HepG2 (cell line): Measurements from ENCODE around the gene CCDC17. TPM values are rescaled to one million over a fixed set of nuclear protein-coding genes. Genes with fewer than 3 reads are reported as not detected.

Source experiments
- CCDC6 ChIP-seq: sonication (generic); formaldehyde crosslinking; IDR thresholded peaks from 2 replicates; pipeline ENCODE4 v1.8.1; 2022; ENCODE audit warnings: mild to moderate bottlenecking, missing genetic modification reagents, moderate library complexity
- KDM5B ChIP-seq: sonication (generic); formaldehyde crosslinking; IDR thresholded peaks from 2 replicates; pipeline ENCODE4 v1.4.0; 2020; ENCODE audit warnings: missing genetic modification reagents, mild to moderate bottlenecking, borderline replicate concordance
- POGZ ChIP-seq: sonication (generic); formaldehyde crosslinking; IDR thresholded peaks from 2 replicates; pipeline ENCODE4 v1.4.0; 2020; ENCODE audit warnings: mild to moderate bottlenecking, missing genetic modification reagents
- RBFOX2 ChIP-seq: fragments of 200-400 bp; formaldehyde crosslinking; IDR thresholded peaks from 2 replicates; pipeline ENCODE4 v1.6.1; 2017; ENCODE audit warnings: low read depth, mild to moderate bottlenecking, low read length
- SALL2 ChIP-seq: sonication (generic); formaldehyde crosslinking; IDR thresholded peaks from 2 replicates; pipeline ENCODE4 v1.8.1; 2023; ENCODE audit warnings: mild to moderate bottlenecking, missing genetic modification reagents, inconsistent platforms
- SRY ChIP-seq: sonication (generic); formaldehyde crosslinking; IDR thresholded peaks from 2 replicates; pipeline ENCODE4 v1.8.0; 2022; ENCODE audit warnings: mild to moderate bottlenecking, missing genetic modification reagents
- ZFP36L1 ChIP-seq: sonication (generic); formaldehyde crosslinking; IDR thresholded peaks from 2 replicates; pipeline ENCODE4 v1.8.0; 2022; ENCODE audit warnings: mild to moderate bottlenecking, missing genetic modification reagents, moderate library complexity
- ZFP90 ChIP-seq: sonication (generic); formaldehyde crosslinking; IDR thresholded peaks from 2 replicates; pipeline ENCODE4 v1.8.0; 2022; ENCODE audit warnings: missing genetic modification reagents, mild to moderate bottlenecking, inconsistent platforms, borderline replicate concordance
- ZNF143 ChIP-seq: sonication (generic); formaldehyde crosslinking; IDR thresholded peaks from 2 replicates; pipeline ENCODE4 v1.4.0; 2020; ENCODE audit warnings: missing genetic modification reagents
- ZNF557 ChIP-seq: sonication (generic); formaldehyde crosslinking; IDR thresholded peaks from 2 replicates; pipeline ENCODE4 v1.4.0; 2020; ENCODE audit warnings: missing genetic modification reagents
- ZNF577 ChIP-seq: sonication (generic); formaldehyde crosslinking; IDR thresholded peaks from 2 replicates; pipeline ENCODE4 v1.4.0; 2020; ENCODE audit warnings: mild to moderate bottlenecking, low read depth, missing genetic modification reagents, borderline replicate concordance
- ZNF768 ChIP-seq: sonication (generic); formaldehyde crosslinking; IDR thresholded peaks from 2 replicates; pipeline ENCODE4 v1.4.0; 2020; ENCODE audit warnings: missing genetic modification reagents
- polyA plus RNA-seq, 8 experiments: library from polyadenylated mRNA; depleted of rRNA in 3 of 8; stranded (reverse) in 7 of 8; unstranded in 1 of 8; fragments of >200 nt; fragmentation: Illumina TruSeq in 4 of 8; extraction: Trizol in 4 of 8; gene quantifications; 2 replicates each; pipeline versions ENCODE4 v1.2.1 to v1.2.3, GENCODE V29; 2011 to 2016; ENCODE audit warnings: low read depth in 4 of 8, missing spikeins in 1 of 8, mixed read lengths in 1 of 8; ENCODE audit not compliant: insufficient read depth in 1 of 8
- total RNA-seq, 5 experiments: library from RNA; depleted of rRNA; stranded (reverse); fragments of >200 nt; fragmentation: Illumina TruSeq; extraction: Trizol; gene quantifications; 2 replicates each; pipeline ENCODE4 v1.2.3, GENCODE V29; 2016; ENCODE audit warnings: low read depth in 1 of 5
- TF ChIP-seq, protein P1 (sequence below): sonication (generic); formaldehyde crosslinking; IDR thresholded peaks from one replicate; pipeline ENCODE4 v1.5.1; 2020; ENCODE audit warnings: mild to moderate bottlenecking, missing genetic modification reagents; ENCODE audit errors: not compliant biosample characterization
- TF ChIP-seq, protein P2 (sequence below): sonication (generic); formaldehyde crosslinking; IDR thresholded peaks from 2 replicates; pipeline ENCODE4 v1.4.0; 2020; ENCODE audit warnings: missing genetic modification reagents
- TF ChIP-seq, protein P3 (sequence below): IDR thresholded peaks from 2 replicates; pipeline ENCODE4 v1.6.1; 2016; ENCODE audit warnings: mild to moderate bottlenecking
- TF ChIP-seq, protein P4 (sequence below): sonication (generic); formaldehyde crosslinking; IDR thresholded peaks from 2 replicates; pipeline ENCODE4 v1.4.0; 2020; ENCODE audit warnings: missing genetic modification reagents

The CCDC17 gene
- total and polyA plus RNA-seq, 2 of the 13 experiments (the other 11 are each of a cell fraction or from before 2014, with no cell fraction given): 1.5 to 3.3 TPM

DNA sequence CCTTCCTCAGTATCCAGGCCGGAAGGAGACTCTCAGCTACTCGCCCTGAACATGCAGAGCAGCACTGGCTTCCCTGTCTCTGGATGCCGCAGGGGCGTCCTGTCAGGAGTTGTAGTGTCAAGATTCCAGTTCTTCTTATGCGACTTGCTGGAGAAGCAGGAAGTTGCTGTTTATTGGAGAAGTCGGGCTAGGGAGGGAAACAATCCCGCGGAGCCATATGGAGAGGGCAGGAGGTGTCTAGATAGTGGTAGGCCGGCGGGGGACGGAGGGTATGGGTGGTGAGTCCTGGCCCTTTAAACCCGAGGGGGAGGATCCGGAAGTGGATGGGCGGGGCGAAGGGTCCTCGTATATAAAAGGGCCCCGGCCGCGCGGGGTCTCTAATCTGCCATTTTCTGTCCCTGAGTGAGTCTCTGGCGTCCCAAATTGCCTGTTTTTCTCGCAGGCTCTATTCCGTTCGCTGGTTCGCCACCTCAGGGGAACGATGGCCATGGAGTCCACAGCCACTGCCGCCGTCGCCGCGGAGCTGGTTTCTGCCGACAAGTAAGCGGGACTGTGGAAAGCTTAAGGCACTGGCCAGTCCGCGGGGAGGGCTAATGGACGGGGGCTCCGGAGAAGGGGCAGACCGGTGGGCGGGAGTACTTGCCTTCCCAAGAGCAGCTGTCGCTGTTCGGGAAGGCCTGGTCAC is 40.0 kb downstream of the CCDC17 start, which contains the start of gene NASP (continued):
- TF ChIP-seq, protein P1, sequence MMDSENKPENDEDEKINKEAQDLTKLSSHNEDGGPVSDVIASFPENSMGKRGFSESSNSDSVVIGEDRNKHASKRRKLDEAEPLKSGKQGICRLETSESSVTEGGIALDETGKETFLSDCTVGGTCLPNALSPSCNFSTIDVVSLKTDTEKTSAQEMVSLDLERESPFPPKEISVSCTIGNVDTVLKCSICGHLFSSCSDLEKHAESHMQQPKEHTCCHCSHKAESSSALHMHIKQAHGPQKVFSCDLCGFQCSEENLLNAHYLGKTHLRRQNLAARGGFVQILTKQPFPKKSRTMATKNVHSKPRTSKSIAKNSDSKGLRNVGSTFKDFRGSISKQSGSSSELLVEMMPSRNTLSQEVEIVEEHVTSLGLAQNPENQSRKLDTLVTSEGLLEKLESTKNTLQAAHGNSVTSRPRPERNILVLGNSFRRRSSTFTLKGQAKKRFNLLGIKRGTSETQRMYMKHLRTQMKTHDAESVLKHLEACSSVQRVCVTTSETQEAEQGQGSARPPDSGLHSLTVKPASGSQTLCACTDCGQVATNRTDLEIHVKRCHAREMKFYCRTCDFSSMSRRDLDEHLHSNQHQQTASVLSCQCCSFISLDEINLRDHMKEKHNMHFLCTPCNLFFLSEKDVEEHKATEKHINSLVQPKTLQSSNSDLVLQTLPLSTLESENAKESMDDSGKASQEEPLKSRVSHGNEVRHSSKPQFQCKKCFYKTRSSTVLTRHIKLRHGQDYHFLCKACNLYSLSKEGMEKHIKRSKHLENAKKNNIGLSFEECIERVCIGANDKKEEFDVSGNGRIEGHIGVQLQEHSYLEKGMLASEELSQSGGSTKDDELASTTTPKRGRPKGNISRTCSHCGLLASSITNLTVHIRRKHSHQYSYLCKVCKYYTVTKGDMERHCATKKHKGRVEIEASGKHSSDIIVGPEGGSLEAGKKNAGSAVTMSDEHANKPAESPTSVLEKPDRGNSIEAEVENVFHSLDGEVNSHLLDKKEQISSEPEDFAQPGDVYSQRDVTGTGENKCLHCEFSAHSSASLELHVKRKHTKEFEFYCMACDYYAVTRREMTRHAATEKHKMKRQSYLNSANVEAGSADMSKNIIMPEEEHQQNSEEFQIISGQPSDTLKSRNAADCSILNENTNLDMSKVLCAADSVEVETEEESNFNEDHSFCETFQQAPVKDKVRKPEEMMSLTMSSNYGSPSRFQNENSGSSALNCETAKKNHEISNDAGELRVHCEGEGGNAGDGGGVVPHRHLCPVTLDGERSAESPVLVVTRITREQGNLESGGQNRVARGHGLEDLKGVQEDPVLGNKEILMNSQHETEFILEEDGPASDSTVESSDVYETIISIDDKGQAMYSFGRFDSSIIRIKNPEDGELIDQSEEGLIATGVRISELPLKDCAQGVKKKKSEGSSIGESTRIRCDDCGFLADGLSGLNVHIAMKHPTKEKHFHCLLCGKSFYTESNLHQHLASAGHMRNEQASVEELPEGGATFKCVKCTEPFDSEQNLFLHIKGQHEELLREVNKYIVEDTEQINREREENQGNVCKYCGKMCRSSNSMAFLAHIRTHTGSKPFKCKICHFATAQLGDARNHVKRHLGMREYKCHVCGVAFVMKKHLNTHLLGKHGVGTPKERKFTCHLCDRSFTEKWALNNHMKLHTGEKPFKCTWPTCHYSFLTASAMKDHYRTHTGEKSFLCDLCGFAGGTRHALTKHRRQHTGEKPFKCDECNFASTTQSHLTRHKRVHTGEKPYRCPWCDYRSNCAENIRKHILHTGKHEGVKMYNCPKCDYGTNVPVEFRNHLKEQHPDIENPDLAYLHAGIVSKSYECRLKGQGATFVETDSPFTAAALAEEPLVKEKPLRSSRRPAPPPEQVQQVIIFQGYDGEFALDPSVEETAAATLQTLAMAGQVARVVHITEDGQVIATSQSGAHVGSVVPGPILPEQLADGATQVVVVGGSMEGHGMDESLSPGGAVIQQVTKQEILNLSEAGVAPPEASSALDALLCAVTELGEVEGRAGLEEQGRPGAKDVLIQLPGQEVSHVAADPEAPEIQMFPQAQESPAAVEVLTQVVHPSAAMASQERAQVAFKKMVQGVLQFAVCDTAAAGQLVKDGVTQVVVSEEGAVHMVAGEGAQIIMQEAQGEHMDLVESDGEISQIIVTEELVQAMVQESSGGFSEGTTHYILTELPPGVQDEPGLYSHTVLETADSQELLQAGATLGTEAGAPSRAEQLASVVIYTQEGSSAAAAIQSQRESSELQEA (CRISPR knock-in tag): no peak
- TF ChIP-seq SALL2 (CRISPR knock-in tag) (peak; percentile 38; the same call in 1 of the 2 replicates), KDM5B (peak; percentile 57; the same call in 1 of the 2 replicates), ZNF143 (CRISPR knock-in tag) (0 out of 2 replicates have a peak, but pooled peaks have one; percentile 2), ZNF577 (no peak), CCDC6 (CRISPR knock-in tag) (peak; percentile 29; the same call in 1 of the 2 replicates), ZNF768 (CRISPR knock-in tag) (peak; percentile 65; the same call in 1 of the 2 replicates), POGZ (CRISPR knock-in tag) (peak; percentile 22; the same call in 1 of the 2 replicates), RBFOX2 (peak; percentile 81), ZFP36L1 (CRISPR knock-in tag) (0 out of 2 replicates have a peak, but pooled peaks have one; percentile 35), ZFP90 (0 out of 2 replicates have a peak, but pooled peaks have one; percentile 8), ZNF557 (no peak), SRY (CRISPR knock-in tag) (peak; percentile 98)
- TF ChIP-seq, protein P2, sequence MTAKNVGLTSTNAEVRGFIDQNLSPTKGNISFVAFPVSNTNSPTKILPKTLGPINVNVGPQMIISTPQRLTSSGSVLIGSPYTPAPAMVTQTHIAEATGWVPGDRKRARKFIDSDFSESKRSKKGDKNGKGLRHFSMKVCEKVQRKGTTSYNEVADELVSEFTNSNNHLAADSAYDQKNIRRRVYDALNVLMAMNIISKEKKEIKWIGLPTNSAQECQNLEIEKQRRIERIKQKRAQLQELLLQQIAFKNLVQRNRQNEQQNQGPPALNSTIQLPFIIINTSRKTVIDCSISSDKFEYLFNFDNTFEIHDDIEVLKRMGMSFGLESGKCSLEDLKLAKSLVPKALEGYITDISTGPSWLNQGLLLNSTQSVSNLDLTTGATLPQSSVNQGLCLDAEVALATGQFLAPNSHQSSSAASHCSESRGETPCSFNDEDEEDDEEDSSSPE: no peak
- TF ChIP-seq, protein P3, sequence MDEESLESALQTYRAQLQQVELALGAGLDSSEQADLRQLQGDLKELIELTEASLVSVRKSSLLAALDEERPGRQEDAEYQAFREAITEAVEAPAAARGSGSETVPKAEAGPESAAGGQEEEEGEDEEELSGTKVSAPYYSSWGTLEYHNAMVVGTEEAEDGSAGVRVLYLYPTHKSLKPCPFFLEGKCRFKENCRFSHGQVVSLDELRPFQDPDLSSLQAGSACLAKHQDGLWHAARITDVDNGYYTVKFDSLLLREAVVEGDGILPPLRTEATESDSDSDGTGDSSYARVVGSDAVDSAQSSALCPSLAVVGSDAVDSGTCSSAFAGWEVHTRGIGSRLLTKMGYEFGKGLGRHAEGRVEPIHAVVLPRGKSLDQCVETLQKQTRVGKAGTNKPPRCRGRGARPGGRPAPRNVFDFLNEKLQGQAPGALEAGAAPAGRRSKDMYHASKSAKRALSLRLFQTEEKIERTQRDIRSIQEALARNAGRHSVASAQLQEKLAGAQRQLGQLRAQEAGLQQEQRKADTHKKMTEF (CRISPR knock-in tag): peak; percentile 38; the same call in 1 of the 2 replicates
- TF ChIP-seq, protein P4, sequence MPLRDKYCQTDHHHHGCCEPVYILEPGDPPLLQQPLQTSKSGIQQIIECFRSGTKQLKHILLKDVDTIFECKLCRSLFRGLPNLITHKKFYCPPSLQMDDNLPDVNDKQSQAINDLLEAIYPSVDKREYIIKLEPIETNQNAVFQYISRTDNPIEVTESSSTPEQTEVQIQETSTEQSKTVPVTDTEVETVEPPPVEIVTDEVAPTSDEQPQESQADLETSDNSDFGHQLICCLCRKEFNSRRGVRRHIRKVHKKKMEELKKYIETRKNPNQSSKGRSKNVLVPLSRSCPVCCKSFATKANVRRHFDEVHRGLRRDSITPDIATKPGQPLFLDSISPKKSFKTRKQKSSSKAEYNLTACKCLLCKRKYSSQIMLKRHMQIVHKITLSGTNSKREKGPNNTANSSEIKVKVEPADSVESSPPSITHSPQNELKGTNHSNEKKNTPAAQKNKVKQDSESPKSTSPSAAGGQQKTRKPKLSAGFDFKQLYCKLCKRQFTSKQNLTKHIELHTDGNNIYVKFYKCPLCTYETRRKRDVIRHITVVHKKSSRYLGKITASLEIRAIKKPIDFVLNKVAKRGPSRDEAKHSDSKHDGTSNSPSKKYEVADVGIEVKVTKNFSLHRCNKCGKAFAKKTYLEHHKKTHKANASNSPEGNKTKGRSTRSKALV (CRISPR knock-in tag): no peak
